ENCODE data around the gene CD248.
"Not testable (repeated sequence)": the region's sequence is repeated elsewhere in the genome, so short reads cannot be mapped to it uniquely, and the experiment has no call there.

CD248 gene

GRCh38 chr11:66276619-66277018 lies 40.2 kb downstream of the CD248 start:
- DNase-seq (ENCODE audit: low read depth), result not testable (repeated sequence)

GRCh38 chr11:66275984-66276612 lies 40.7 kb downstream of the CD248 start:
- no peak for DNase-seq (ENCODE audit: low read depth)

GRCh38 chr11:66275396-66275795 lies 41.4 kb downstream of the CD248 start:
- DNase-seq (ENCODE audit: low read depth), result no peak

- DNase-seq (ENCODE audit: low read depth), result no peak
These were observed 42.6 kb downstream of the CD248 start for GRCh38 chr11:66274219-66274618.

- no peak for DNase-seq (ENCODE audit: low read depth)
These were observed 44.2 kb downstream of the CD248 start for GRCh38 chr11:66272596-66272995.

GRCh38 chr11:66271816-66272215 lies 45.0 kb downstream of the CD248 start:
- DNase-seq (ENCODE audit: low read depth), result no peak

GRCh38 chr11:66268952-66269905 lies 47.6 kb downstream of the CD248 start:
- no peak for DNase-seq (ENCODE audit: low read depth)

- DNase-seq (ENCODE audit: low read depth), result peak; percentile 100
These were observed 48.4 kb downstream of the CD248 start, which contains the start of gene RAB1B for GRCh38 chr11:66268244-66268951. Gene RAB1B (plus strand): TSS chr11:66268639. CDS start chr11:66268680, 41 bp downstream.

GRCh38 chr11:66267379-66268243 lies 49.2 kb downstream of the CD248 start:
- DNase-seq (ENCODE audit: low read depth), result peak; percentile 86

GRCh38 chr11:66267039-66267378 lies 49.8 kb downstream of the CD248 start:
- DNase-seq (ENCODE audit: low read depth), result no peak

- DNase-seq (ENCODE audit: low read depth), result no peak
These were observed 50.3 kb downstream of the CD248 start for GRCh38 chr11:66266378-66267038.

- DNase-seq (ENCODE audit: low read depth), result no peak
These were observed 51.1 kb downstream of the CD248 start for GRCh38 chr11:66265531-66266377.

- peak; percentile 44 for DNase-seq (ENCODE audit: low read depth)
These were observed 51.9 kb downstream of the CD248 start for GRCh38 chr11:66264914-66265313.

All from activated T-cell treated with anti-CD3 and anti-CD28 coated beads for 48 hours (primary cell).